Esophagus mucosa (tissue), 1 donor: ENCODE measurements around the gene CIRBP. TPM values are rescaled to one million over a fixed set of nuclear protein-coding genes. Genes with fewer than 3 reads are reported as not detected.

Source experiments
- ATAC-seq: fragments of 200-7000 bp; cut with Tn5 transposase; one replicate; pipeline ENCODE4 v1.9.1; 2020
- total RNA-seq: library from RNA; stranded (reverse); gene quantifications from one replicate; pipeline ENCODE4 v1.2.4, GENCODE V29; 2023
- donor health status: DM: yes; HTN: yes; CAD: no.

CIRBP gene
- 172 TPM for total RNA-seq

DNA sequence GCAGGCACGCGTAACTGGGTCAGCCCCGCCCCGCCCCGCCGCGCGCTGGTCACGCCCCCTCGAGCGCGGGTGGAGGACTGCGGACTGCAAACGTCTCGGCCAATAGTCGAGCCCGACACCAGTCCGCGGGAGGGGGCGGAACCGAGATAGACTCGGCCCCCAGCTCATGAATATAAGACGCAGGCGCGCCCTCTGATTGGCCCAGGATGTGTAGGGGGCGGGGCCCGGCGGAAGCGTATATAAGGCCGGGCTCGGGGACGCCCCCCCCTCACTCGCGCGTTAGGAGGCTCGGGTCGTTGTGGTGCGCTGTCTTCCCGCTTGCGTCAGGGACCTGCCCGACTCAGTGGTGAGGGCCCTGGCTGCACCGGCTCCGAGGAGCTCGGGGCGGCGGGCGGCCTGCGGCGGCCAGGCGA is at the start of gene CIRBP:
CIRBP (plus strand) TSS at position 268 of the 413 bp plus-strand sequence. CDS start 1,602 bp downstream, outside the sequence.
- ATAC-seq, result peak; percentile 71

DNA sequence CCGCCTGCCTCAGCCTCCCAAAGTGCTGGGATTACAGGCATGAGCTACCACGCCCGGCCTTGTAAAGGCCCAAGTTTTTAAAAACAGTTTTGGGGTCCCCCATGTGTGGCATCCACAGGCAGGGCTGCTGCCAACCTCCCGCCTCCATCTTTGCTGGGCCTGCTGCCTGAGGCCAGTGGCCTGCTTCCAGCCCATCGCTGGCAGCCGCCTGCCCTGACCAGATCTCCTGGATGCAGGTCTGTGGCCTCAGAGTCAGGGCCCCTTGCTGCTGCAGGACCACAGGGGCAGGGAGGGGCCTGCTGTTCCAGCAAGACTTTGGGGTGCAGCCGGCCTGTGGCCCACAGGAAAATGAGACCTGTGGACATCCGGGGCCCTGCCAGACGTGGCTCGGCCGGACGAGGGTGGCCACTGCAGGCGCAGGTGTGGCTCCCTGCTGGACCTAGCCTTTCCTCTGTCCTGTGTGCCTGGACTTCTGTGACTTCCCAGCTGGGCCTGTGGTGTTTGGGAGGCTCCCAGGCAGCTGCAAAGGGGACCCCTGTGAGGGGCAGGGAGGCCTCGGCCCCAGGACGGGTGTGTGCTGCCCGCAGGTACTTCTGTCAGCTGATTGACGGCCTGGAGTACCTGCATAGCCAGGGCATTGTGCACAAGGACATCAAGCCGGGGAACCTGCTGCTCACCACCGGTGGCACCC is 49.2 kb upstream of the CIRBP start:
- ATAC-seq, result no peak

DNA sequence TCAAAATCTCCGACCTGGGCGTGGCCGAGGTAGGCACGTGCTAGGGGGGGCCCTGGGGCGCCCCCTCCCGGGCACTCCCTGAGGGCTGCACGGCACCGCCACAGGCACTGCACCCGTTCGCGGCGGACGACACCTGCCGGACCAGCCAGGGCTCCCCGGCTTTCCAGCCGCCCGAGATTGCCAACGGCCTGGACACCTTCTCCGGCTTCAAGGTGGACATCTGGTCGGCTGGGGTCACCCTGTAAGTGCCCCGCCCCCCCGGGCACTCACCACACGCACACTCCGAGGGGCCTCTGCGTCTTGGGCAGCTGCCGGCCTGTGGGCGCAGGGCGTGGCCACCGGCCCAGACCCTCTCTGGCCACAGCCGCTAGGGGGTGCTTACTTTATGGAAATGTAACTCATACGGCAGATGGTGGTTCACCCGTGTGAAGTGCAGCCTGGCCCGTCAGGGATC is 48.6 kb upstream of the CIRBP start:
- no peak for ATAC-seq

DNA sequence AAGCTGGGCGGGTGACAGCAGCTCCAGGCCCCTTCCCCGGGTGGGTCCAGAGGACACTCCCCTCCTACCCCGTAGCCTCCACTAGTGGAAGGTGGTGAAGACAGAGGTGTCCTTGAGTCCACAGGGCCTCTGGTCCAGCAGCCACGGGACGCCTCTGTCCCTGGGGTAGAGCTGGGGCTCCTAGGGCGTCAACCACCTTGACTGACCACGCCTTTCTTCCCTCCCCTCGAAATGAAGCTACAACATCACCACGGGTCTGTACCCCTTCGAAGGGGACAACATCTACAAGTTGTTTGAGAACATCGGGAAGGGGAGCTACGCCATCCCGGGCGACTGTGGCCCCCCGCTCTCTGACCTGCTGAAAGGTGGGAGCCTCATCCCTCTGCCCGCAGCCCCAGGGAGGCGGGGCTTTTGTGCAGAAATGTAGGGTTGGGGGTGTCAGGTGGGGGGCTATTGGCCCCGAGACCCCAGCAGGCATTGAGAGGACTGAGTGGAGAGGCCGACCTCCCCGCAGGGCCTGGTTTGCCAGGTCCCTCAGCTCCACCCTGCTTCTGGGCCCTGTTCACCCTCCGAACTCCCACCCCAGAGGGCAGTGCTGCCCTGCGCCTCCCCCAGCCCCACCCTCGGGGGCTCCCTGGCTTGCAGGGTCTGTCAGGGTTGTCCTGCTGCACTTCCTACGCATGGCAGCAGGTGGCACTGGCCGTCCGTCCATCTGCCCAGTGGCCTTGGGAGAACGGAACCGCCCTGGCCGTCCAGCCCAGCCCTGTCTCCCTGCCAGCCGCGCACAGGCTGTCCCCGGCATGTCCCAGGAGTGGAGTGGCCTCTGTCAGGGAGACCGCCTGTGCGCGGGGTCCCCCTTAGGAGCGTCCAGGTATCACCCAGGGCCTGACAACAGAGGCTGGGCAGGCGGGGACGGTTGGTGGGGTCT is 47.9 kb upstream of the CIRBP start:
- peak; percentile 1 for ATAC-seq

DNA sequence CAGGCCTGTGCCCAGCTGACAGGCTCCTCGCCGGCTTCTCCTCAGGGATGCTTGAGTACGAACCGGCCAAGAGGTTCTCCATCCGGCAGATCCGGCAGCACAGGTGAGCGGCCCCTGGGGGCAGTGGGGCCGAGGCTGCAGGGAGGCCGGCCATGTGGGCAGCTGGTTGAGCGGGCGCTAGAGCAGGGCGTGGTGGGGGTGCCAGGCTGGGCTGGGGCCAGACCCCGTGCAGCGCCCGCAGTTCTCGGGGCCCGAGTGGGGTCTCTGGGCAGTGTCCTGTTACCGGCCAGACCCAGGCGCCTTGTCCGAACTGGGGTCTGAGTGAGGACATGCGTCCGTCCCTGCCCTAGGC is 47.3 kb upstream of the CIRBP start:
- ATAC-seq, result no peak

DNA sequence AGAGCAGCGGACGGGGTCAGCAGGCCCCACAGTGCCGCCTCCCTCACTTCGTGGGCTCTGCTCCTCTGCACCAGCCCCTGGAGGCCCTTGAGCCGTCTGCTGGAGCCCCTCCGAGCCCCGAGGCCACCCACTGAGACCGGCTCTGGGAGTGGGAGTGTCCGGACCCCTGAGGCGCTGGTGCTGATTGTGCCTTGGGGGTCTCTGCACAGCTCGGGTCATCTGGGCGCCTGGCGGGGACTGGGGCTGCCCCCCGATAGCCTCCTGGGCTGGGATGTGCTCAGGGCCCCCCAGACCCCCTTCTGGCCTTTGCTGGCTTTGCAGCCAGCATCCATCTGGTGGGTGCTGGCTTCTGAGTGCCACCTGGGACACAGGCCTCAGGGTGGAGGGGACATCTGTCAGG is 46.7 kb upstream of the CIRBP start:
- ATAC-seq, result no peak

DNA sequence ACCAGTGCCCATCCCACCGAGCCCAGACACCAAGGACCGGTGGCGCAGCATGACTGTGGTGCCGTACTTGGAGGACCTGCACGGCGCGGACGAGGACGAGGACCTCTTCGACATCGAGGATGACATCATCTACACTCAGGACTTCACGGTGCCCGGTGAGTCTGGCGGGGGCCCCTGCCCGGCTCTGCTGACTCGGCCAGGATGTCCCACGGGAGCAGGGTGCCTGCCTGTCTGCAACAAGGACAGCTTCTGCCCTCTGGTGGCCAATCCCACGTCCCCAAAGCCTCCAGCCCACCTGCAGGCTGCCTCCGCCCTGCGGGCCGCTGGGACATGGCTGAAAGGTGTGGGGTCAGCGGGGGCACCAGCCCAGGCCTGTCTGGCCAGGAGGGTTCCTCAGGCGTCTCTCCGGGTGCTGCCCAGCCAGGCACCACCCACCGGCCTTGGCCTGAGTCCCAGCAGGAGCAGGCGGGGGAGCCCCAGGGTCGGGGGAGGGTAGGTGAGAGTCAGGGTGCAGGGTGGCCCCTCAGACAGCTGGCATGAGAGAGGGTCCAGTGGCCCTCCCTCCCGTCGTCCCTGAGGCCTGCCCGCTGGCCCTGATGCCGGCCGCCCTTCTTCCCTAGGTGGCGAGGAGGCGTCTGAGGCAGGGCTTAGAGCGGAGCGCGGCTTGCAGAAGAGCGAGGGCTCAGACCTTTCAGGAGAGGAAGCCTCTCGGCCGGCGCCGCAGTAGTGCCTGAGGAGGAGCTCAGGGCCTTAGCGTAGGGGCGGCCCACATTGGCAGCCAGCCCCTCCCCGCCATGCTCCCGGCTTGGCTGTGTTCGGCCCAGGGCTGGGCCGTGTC is 45.9 kb upstream of the CIRBP start:
- peak; percentile 2 for ATAC-seq

DNA sequence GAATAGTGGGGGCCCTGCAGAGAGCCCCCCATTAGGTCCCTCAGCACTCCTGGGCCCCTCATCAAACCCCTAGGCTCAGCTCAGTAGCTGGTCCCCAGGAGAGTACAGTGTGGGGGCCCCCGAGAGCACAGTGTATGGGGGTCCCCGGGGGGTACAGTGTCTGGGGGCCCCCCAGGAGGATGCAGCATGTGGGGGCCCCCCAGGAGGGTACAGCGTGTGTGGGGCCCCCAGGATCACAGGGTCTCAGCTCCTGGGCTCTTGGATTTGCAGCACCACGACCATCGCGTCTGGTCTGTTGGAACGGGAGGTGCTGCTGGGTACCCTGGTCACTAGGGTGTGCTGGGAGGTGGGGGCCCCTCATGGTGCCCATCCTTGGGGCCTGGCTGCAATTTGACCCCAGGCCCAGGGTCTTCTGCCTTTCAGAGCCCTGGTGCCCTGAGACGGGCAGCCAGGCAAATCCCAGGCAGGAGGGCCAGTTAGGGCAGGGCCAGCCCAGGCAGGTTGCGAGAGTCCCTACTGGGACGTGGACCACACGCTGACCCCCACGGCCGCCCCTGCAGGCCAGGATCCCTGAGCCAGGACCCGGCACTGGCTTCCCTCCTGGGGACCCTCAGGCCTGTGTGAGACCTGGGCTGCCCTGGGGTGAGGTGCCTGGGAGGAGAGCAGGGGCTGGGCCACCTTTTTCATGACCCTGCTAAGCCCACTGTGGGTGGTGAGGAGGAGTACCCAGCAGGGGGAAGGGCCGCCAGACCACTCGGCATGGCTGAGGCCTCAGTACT is 44.9 kb upstream of the CIRBP start:
- no peak for ATAC-seq

DNA sequence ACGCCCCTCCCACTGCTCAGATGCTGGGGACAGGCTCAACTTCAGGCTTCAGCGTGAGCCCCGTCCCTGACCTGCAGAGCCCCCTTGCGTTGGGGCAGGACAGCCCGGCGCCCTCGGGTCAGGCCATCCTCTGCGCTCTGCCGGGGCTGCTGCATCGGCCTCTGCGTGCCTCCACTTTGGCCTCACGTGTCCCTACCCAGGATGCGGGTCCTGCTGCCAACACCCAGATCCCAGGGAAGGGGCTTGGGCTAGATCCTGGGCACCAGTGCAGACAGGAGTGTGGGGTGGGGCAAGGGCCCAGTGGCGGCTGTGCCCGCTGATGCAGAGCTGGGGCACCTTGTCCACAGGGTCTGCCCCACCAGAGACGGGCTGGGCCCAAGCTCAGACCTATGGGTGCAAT is 44.3 kb upstream of the CIRBP start:
- no peak for ATAC-seq

DNA sequence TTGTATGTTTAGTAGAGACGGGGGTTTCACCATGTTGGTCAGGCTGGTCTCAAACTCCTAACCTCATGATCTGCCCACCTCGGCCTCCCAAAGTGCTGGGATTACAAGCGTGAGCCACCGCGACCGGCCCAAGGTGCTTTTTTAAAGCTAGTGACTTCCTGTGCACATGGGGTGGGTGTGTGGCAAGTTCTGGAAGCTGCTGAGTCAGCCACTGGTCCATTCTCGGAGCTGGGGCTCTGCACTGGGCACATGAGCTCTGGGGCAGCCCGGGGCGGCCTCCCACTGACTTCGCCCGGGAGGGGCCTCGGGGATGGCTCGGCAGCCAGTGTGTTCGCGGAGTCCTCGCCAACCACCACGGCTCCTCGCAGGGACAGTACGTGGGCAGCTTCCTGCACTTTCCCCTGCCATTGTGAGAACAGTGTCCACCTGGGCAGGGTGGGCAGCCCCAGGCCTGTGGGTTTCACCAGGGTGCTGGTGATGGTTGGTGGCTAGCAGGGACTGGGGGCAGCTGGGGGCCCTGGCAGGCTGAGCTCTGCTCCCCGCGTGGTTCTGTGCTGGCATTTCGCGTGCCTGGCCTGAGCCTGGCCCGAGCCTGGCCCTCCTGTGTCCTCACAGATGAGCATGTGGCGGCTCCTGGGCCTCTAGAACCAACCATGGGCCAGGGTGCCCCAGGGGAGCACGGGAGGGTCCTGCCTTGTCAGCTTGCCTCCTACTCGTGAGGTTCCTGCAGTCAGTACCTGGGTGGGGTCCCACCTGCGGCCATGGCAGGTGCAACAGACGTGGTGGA is 43.5 kb upstream of the CIRBP start:
- no peak for ATAC-seq

DNA sequence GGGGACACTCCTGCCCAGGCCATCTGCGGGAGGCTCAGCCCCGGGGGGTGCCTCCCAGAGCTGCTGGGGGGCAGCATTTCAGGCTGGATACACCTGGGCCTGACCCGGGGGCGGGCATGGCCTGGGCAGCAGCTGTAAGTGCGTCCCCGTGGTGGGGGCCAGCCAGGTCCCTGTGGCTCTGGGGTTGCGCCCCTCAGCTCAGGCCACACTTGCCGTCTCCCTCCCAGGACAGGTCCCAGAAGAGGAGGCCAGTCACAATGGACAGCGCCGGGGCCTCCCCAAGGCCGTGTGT is 43.0 kb upstream of the CIRBP start:
- ATAC-seq, result no peak

DNA sequence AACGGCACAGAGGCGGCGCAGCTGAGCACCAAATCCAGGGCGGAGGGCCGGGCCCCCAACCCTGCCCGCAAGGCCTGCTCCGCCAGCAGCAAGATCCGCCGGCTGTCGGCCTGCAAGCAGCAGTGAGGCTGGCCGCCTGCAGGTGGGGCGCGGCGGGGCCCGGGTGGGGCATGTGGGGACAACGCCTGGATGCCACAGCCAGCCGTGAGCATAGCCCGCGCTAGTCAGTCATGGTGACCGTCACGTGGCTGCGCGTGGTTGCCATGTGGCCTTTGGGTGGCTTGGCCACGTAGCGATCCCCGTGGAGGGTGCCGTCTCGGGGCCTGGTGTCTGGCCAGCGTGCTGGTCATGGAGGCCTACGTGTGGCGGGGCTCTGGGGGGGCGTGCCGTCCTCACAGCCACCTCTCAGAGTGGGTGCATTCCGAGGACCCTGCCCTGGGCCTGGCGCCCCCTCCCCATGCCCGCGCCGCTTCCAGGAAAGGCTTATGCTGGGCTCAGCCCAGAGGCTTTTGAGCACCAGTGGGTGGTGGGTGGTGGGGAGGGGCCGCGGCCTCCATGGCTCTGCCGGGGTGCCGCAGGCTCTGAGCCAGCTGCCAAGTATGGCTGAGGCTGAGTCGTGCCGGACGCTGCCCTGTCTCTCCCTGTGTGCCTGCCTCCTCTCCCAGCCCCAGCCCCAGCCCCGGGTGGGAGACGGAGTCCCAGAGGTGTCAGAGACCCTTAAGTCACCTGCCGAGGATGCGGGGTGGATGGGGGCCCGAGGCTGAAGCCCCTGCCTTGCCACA is 42.4 kb upstream of the CIRBP start:
- no peak for ATAC-seq

DNA sequence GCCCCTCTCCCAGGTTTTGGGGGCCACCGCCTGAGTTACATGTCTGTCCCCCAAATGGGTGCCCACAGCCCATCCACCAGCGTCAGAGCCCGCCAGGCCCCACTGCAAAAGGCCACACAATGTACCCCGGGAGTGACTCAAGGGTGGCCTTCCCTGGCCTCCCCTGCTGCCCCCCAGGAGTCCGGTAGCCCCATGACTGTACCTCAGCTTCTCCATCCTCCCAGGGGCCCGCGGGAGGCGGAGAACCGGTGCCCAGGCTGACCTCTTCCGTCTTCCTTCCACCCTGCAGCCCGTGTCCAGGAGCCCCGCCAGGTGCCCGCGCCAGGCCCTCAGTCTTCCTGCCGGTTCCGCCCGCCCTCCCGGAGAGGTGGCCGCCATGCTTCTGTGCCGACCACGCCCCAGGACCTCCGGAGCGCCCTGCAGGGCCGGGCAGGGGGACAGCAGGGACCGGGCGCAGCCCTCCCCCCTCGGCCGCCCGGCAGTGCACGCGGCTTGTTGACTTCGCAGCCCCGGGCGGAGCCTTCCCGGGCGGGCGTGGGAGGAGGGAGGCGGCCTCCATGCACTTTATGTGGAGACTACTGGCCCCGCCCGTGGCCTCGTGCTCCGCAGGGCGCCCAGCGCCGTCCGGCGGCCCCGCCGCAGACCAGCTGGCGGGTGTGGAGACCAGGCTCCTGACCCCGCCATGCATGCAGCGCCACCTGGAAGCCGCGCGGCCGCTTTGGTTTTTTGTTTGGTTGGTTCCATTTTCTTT is 41.7 kb upstream of the CIRBP start:
- no peak for ATAC-seq

DNA sequence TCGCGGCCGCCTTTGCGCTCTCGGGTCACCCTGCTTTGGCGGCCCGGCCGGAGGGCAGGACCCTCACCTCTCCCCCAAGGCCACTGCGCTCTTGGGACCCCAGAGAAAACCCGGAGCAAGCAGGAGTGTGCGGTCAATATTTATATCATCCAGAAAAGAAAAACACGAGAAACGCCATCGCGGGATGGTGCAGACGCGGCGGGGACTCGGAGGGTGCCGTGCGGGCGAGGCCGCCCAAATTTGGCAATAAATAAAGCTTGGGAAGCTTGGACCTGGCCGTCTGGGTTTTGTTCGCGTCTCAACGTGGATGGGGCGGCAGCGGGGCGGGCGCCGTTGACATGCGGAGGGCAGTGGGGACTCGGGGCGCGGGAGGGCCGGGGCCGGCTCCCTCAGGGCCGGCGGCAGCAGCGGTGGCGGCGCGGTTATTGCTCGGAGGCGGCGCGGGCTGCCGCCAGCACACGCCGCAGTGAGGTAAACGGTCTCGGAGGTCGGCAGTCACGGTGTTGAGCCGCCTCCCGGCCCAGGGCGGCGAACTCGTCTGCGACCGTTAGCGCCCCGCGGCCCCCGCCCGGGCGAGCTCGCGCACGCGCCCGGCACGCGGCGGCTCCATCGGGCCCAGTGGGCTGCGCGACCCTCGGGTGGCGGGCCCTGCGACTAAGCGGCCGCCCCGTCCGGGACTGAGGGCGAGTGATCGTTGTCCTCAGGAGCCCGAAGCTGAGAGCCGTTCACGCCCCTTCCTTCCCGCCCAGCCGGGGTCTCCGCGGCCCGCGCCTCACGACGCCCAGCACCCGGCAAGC is 40.8 kb upstream of the CIRBP start:
- no peak for ATAC-seq

DNA sequence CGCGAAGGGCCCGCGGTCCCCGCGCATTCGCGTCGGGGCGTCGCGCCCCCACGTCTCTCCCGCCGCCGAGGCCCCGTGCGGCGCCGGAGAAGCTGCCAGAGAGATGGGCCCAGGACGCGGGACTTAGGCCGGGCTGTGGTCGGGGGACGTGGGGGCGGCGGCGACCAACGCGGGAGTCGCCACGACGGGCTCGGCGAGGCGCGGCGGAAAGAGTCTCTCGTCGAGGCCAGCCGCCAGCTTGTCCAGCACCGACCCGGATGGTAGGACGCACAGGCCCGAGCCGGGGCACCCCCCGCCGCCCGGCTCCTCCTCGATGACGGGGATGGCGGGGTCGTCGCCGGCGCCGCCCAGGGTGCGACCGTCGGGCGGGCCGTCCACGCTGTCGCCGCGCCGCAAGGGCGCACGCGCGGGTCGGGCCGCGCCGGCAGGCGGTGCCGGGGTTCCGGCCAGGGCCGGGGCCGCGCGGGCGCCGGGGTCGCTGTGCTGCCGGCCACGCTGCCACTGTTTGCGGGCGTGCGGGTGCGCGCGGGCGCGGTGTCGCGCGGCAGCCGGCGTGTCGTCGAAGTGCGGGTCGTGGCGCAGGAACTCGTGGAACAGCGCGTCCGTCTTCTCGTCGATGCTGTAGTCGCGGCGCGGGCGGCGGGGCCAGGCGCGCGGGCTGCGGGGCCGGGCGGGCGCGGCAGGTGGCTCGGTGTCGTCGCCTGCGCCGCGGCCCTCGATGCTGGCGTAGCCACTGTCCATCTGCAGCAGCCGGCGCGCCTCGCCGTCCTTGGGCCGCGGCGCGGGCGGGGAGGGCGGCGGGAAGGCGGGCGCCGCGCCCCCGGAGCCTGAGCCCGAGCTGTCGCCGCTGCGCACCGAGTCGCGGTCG is 39.8 kb upstream of the CIRBP start:
- no peak for ATAC-seq

DNA sequence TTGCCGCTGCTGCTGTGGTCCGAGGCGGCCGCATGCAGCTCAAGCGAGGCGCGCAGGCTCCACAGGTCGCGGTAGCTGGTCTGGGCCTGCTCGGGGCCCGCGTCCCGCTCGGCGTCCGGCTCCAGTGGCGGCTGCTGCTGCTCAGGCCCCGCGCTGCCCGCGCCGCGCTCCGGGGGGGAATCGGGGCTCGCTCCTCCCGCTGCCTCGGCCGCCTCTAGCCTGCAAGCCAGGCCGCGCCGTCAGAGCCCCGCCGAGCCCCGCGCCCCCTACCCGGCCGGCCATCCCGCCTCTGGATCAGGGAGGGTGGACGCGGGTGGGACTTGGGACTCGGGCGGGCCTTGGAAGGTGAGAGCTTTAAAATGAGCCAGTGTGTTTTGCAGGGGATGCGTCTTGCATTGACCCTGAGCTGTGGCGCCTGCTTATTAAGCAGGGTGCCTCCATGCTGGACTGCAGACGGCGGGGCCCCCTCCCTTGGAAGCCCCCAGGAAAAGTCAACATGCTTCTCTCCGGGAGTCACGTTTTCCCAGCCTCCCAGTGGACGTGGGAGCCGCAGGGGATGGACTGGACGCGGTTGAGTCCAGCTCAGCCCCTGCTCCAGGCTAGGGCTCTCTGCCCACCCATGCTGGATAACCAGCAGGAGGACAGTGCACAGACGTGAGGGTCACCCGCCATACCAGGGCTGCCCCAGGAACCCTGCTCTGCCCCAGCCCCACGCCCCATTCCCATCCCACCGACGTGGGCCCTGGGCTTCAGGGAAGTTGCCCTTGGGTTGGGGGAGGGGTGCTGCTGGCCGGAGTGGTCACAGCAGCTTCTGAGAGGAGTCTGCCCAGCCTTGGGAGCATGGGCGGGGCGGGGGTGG is 39.0 kb upstream of the CIRBP start:
- no peak for ATAC-seq
